ENCODE measurements around the gene TMEM147. TPM values are rescaled to one million over a fixed set of nuclear protein-coding genes. Genes with fewer than 3 reads are reported as not detected.

The TMEM147 gene
- total and polyA plus RNA-seq, 9 donors, result 61.4 to 105 (median 72.5) TPM

- no peak for DNase-seq
- Histone ChIP-seq H3K27me3 (no peaks in the 10 kb centered on the region), H3K4me3 (no peak overlapping the region), H3K27ac (no peak overlapping the region), H3K9me3 (no peaks in the 10 kb centered on the region), H3K36me3 (no peaks in the 10 kb centered on the region), H3K4me1 (ENCODE audit: insufficient read depth) (no peaks in the 10 kb centered on the region)
- TF ChIP-seq CTCF (IDR thresholded peaks at IDR 0.05), result no peak
- intact Hi-C loops (cut with DNase I), result no loop called here
- 54 to 60% (median 56%) methylated on average over 5 of the region's 5 CpGs for WGBS, 3 donors
Observed at GRCh38 chr19:35569281-35569781, 23.9 kb downstream of the TMEM147 start.

GRCh38 chr19:35571406-35571965 is 26.1 kb downstream of the TMEM147 start:
- H3K36me3 ChIP-seq, result no peaks in the 10 kb centered on the region
- intact Hi-C loops (cut with DNase I), result no loop called here
- TF ChIP-seq POLR2A (IDR thresholded peaks at IDR 0.05) (no peak), CTCF (IDR thresholded peaks at IDR 0.05) (no peak), EP300 (IDR thresholded peaks at IDR 0.05) (no peak)
- no peak for DNase-seq
- no peak overlapping the region for H3K27ac ChIP-seq
- 86 to 100% (median 100%) methylated on average over 1 of the region's 1 CpG for WGBS, 3 donors
- peaks cover 0 to 7% of the 10 kb centered on the region in 2 donors for H3K9me3 ChIP-seq
- H3K4me1 ChIP-seq (ENCODE audit: insufficient read depth), result no peaks in the 10 kb centered on the region
- H3K4me3 ChIP-seq, result no peak overlapping the region
- no peaks in the 10 kb centered on the region for H3K27me3 ChIP-seq

- Histone ChIP-seq H3K4me3 (no peak overlapping the region), H3K4me1 (ENCODE audit: insufficient read depth) (no peaks in the 10 kb centered on the region), H3K9me3 (peaks cover 0 to 7% of the 10 kb centered on the region in 2 donors), H3K36me3 (no peaks in the 10 kb centered on the region), H3K27me3 (no peaks in the 10 kb centered on the region), H3K27ac (no peak overlapping the region)
- intact Hi-C loops (cut with DNase I), result no loop called here
- TF ChIP-seq POLR2A (IDR thresholded peaks at IDR 0.05) (no peak), CTCF (IDR thresholded peaks at IDR 0.05) (no peak), EP300 (IDR thresholded peaks at IDR 0.05) (no peak)
- DNase-seq, result no peak
- 77 to 91% (median 80%) methylated on average over 1 of the region's 1 CpG for WGBS, 3 donors
Observed at GRCh38 chr19:35577918-35578317, 32.5 kb downstream of the TMEM147 start.

GRCh38 chr19:35578707-35579106 is 33.3 kb downstream of the TMEM147 start:
- intact Hi-C loops (cut with DNase I), result no loop called here
- DNase-seq, result no peak
- Histone ChIP-seq H3K4me3 (no peak overlapping the region), H3K27ac (no peak overlapping the region), H3K4me1 (ENCODE audit: insufficient read depth) (no peaks in the 10 kb centered on the region), H3K9me3 (peaks cover 0 to 7% of the 10 kb centered on the region in 2 donors), H3K36me3 (no peaks in the 10 kb centered on the region), H3K27me3 (no peaks in the 10 kb centered on the region)
- 58 to 68% (median 61%) methylated on average over 7 of the region's 7 CpGs for WGBS, 3 donors
- no peak for TF ChIP-seq CTCF (IDR thresholded peaks at IDR 0.05)
- TF ChIP-seq POLR2A (IDR thresholded peaks at IDR 0.05), result no peak
- no peak for TF ChIP-seq EP300 (IDR thresholded peaks at IDR 0.05)
